GM12878 (cell line): ENCODE data around the gene MARCHF10. TPM values are rescaled to one million over a fixed set of nuclear protein-coding genes. Genes with fewer than 3 reads are reported as not detected.

Experiments
- ATAC-seq: fragments of 200-7000 bp; cut with Tn5 transposase; 3 replicates; pipeline ENCODE4 v1.9.1; 2020; ENCODE audit warnings: mild to moderate bottlenecking, moderate library complexity
- BruUV-seq: library from RNA; stranded (reverse); fragments of 400-500 nt; replicated peaks from 2 replicates; lab custom pipeline; 2021; lab: Mats Ljungman, UMichigan
- CTCF ChIA-PET: fragments of 300-600 bp; sonication (Branson Sonifier 250); formaldehyde crosslinking; extraction: SDS; loops from one replicate; lab custom pipeline; 2021; ENCODE audit warnings: inconsistent platforms; lab: Yijun Ruan, JAX
- POLR2A ChIA-PET: fragments of 350-600 bp; formaldehyde crosslinking; extraction: SDS; loops from one replicate; lab custom pipeline; 2021; ENCODE audit warnings: inconsistent platforms; lab: Charles Lee
- RAD21 ChIA-PET: fragments of 300-600 bp; sonication (Branson Sonifier 250); formaldehyde crosslinking; loops from one replicate; lab custom pipeline; 2023; ENCODE audit warnings: antibody characterized with exemption; ENCODE audit not compliant: unreplicated experiment; lab: Charles Lee
- SMC1A ChIA-PET: fragments of 300-600 bp; sonication (Branson Sonifier 250); formaldehyde crosslinking; loops from one replicate; lab custom pipeline; 2023; ENCODE audit not compliant: unreplicated experiment, uncharacterized antibody; lab: Charles Lee
- DNase-seq: peaks from one replicate; pipeline ENCODE4 v3.0.0-alpha.2; 2011; ENCODE audit warnings: low read depth, low spot score
- FAIRE-seq: peaks from 3 replicates; lab custom pipeline; 2011; peaks lifted over from hg19 to GRCh38; lab: Jason Lieb, UNC
- H2AFZ ChIP-seq: 2 replicates; pipeline ENCODE4 v1.6.0; 2011; ENCODE audit warnings: low read depth, low read length, control low read depth; ENCODE audit not compliant: control insufficient read depth
- H3K27ac ChIP-seq: 2 replicates; pipeline ENCODE4 v1.5.1; 2011; ENCODE audit warnings: control low read depth; ENCODE audit not compliant: control insufficient read depth, insufficient read depth
- H3K27me3 ChIP-seq, 2 experiments: replicated peaks in 1 of 2; 2 replicates each; pipeline versions ENCODE4 v1.6.0 to v1.6.1; 2011; ENCODE audit warnings: low read length in 1 of 2; ENCODE audit not compliant: control insufficient read depth in 2 of 2, insufficient read depth in 2 of 2
- H3K36me3 ChIP-seq, 2 experiments: 2 replicates each; pipeline ENCODE4 v1.5.1; 2011; ENCODE audit warnings: low read length in 1 of 2; ENCODE audit not compliant: control insufficient read depth in 2 of 2, insufficient read depth in 2 of 2
- H3K4me1 ChIP-seq: 2 replicates; pipeline ENCODE4 v1.6.1; 2011; ENCODE audit warnings: mild to moderate bottlenecking, low read length, moderate library complexity, mixed read lengths; ENCODE audit not compliant: control insufficient read depth, insufficient read depth
- H3K4me2 ChIP-seq: 2 replicates; pipeline ENCODE4 v1.6.0; 2011; ENCODE audit warnings: control low read depth; ENCODE audit not compliant: control insufficient read depth, insufficient read depth
- H3K4me3 ChIP-seq: fragments of 200-600 bp; sonication (generic); 2 replicates; pipeline ENCODE4 v1.5.1; 2016
- H3K79me2 ChIP-seq: 2 replicates; pipeline ENCODE4 v1.6.0; 2011; ENCODE audit warnings: low read length; ENCODE audit not compliant: control insufficient read depth, insufficient read depth
- H3K9ac ChIP-seq: 2 replicates; pipeline ENCODE4 v1.8.0; 2011; ENCODE audit warnings: low read length, control low read depth, mixed read lengths; ENCODE audit not compliant: control insufficient read depth, insufficient read depth
- H3K9me3 ChIP-seq: replicated peaks from 3 replicates; pipeline ENCODE4 v1.5.1; 2011; ENCODE audit warnings: mild to moderate bottlenecking, low read length; ENCODE audit not compliant: control insufficient read depth, insufficient read depth
- H4K20me1 ChIP-seq: 2 replicates; pipeline ENCODE4 v1.6.0; 2011; ENCODE audit not compliant: control insufficient read depth, insufficient read depth
- BMI1 ChIP-seq: fragments of 450-650 bp; IDR thresholded peaks from 2 replicates; pipeline ENCODE4 v1.6.1; 2016; ENCODE audit warnings: mild to moderate bottlenecking, moderate library complexity, borderline replicate concordance
- DPF2 ChIP-seq: fragments of 450-650 bp; IDR thresholded peaks from 2 replicates; pipeline ENCODE4 v1.6.1; 2017; ENCODE audit warnings: mild to moderate bottlenecking
- FOXK2 ChIP-seq: fragments of 450-650 bp; IDR thresholded peaks from 2 replicates; pipeline ENCODE4 v1.6.1; 2017; ENCODE audit warnings: mild to moderate bottlenecking, moderate library complexity
- HDAC6 ChIP-seq: fragments of 200-600 bp; sonication (generic); IDR thresholded peaks from one replicate; pipeline ENCODE4 v1.8.0; 2017; ENCODE audit warnings: antibody characterized with exemption; ENCODE audit not compliant: unreplicated experiment
- LARP7 ChIP-seq: fragments of 450-650 bp; IDR thresholded peaks from 2 replicates; pipeline ENCODE4 v1.6.1; 2017; ENCODE audit warnings: mild to moderate bottlenecking
- MEF2A ChIP-seq: IDR thresholded peaks from 2 replicates; pipeline ENCODE4 v1.6.1; 2011; ENCODE audit warnings: low read depth, mild to moderate bottlenecking, low read length, moderate library complexity; ENCODE audit not compliant: insufficient read depth
- MYC ChIP-seq: IDR thresholded peaks from 2 replicates; pipeline ENCODE4 v1.6.1; 2011; ENCODE audit warnings: mild to moderate bottlenecking, low read length, moderate library complexity, inconsistent platforms; ENCODE audit not compliant: insufficient read depth, insufficient replicate concordance, insufficient read length, severe bottlenecking
- ZNF384 ChIP-seq: IDR thresholded peaks from 2 replicates; pipeline ENCODE4 v1.6.1; 2012; ENCODE audit warnings: low read depth, mild to moderate bottlenecking, low read length, improper control_type of control experiment, borderline replicate concordance
- WGBS: methylation state at CpG from one replicate; pipeline ENCODE4 v1.1.6; 2016; ENCODE audit warnings: low lambda C conversion rate; ENCODE audit not compliant: insufficient replicate concordance, insufficient coverage; ENCODE audit errors: missing lambda C conversion rate; 5-methylcytosine and 5-hydroxymethylcytosine counted together
- in situ Hi-C: fragments of 300-500 bp; cut with MboI; formaldehyde crosslinking; loops from 9 replicates; pipeline ENCODE4 v1.14.3; 2018; ENCODE audit warnings: mixed read lengths
- intact Hi-C: fragments of 100-400 bp; cut with micrococcal nuclease; formaldehyde crosslinking; loops from one replicate; pipeline ENCODE4 v1.14.2; 2022; ENCODE audit not compliant: unreplicated experiment
- polyA plus RNA-seq, 11 experiments: library from polyadenylated mRNA; depleted of rRNA in 4 of 11; unstranded in 6 of 11; stranded (reverse) in 5 of 11; fragments of >200 nt; fragmentation: Nextera tagmentation in 4 of 11; fragmentation: Illumina TruSeq in 1 of 11; extraction: Ambion mirVana in 4 of 11; extraction: Trizol in 1 of 11; gene quantifications; 1 replicate in 1 of 11; 2 replicates in 10 of 11; pipeline versions ENCODE4 v1.2.1 to v1.2.3, GENCODE V29; 2011 to 2016; ENCODE audit warnings: inconsistent platforms in 2 of 11, missing spikeins in 2 of 11, low read depth in 1 of 11
- total RNA-seq, 4 experiments: library from RNA; depleted of rRNA in 3 of 4; stranded (reverse); fragments of >200 nt in 3 of 4; fragmentation: Illumina TruSeq in 1 of 4; extraction: Trizol in 1 of 4; gene quantifications; 2 replicates each; pipeline versions ENCODE4 v1.2.1 to v1.2.3, GENCODE V29; 2013 to 2021
- TF ChIP-seq, protein P1 (sequence below): fragments of 450-650 bp; IDR thresholded peaks from 2 replicates; pipeline ENCODE4 v1.6.1; 2017; ENCODE audit warnings: antibody characterized with exemption, mild to moderate bottlenecking, moderate library complexity
- TF ChIP-seq, protein P2 (sequence below): IDR thresholded peaks from 2 replicates; pipeline ENCODE4 v1.6.1; 2011; ENCODE audit warnings: low read depth, mild to moderate bottlenecking, low read length, moderate library complexity, borderline replicate concordance; ENCODE audit errors: extremely low read depth
- TF ChIP-seq, protein P3 (sequence below): fragments of 150-350 bp; IDR thresholded peaks from 2 replicates; pipeline ENCODE4 v1.6.1; 2016; ENCODE audit warnings: low read depth, low read length
- TF ChIP-seq, protein P4 (sequence below): fragments of 450-650 bp; IDR thresholded peaks from 2 replicates; pipeline ENCODE4 v1.6.1; 2014; ENCODE audit warnings: mild to moderate bottlenecking
- TF ChIP-seq, protein P5 (sequence below): IDR thresholded peaks from 2 replicates; pipeline ENCODE4 v1.6.1; 2012; ENCODE audit warnings: low read length, inconsistent platforms

MARCHF10 gene
- total and polyA plus RNA-seq, 10 of the 15 experiments (the other 5 are each of a cell fraction or from before 2014, with no cell fraction given), result 0.11 to 0.24 TPM; not detected in 8

DNA sequence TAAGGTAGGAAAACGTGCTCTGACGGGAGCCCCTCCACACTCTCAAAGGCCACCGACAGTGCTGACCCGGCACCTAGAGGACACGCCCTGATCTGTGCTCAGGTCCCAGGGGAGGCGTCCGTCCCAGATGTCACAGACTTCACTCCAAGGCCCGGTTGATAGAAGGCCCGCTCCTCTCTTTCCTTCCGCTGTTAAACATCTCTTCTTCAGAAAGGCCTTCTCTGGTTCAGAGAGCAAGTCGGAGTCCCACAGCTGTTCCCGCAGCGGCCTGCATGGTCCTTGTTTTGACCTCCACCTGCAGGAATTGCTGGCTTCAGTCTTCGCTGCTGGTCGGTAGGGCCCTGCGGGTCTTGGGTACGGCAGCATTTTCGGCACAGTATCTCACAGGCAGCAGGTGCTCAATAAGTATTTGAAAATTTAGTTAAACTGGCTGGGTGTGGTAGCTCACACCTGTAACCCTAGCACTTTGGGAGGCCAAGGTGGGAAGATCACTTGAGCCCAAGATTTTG is 92.2 kb downstream of the MARCHF10 start (continued):
- TF ChIP-seq, protein P1, sequence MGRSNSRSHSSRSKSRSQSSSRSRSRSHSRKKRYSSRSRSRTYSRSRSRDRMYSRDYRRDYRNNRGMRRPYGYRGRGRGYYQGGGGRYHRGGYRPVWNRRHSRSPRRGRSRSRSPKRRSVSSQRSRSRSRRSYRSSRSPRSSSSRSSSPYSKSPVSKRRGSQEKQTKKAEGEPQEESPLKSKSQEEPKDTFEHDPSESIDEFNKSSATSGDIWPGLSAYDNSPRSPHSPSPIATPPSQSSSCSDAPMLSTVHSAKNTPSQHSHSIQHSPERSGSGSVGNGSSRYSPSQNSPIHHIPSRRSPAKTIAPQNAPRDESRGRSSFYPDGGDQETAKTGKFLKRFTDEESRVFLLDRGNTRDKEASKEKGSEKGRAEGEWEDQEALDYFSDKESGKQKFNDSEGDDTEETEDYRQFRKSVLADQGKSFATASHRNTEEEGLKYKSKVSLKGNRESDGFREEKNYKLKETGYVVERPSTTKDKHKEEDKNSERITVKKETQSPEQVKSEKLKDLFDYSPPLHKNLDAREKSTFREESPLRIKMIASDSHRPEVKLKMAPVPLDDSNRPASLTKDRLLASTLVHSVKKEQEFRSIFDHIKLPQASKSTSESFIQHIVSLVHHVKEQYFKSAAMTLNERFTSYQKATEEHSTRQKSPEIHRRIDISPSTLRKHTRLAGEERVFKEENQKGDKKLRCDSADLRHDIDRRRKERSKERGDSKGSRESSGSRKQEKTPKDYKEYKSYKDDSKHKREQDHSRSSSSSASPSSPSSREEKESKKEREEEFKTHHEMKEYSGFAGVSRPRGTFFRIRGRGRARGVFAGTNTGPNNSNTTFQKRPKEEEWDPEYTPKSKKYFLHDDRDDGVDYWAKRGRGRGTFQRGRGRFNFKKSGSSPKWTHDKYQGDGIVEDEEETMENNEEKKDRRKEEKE, result no peak
- TF ChIP-seq, protein P2, sequence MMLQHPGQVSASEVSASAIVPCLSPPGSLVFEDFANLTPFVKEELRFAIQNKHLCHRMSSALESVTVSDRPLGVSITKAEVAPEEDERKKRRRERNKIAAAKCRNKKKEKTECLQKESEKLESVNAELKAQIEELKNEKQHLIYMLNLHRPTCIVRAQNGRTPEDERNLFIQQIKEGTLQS, result no peak
- no peak for TF ChIP-seq MYC
- no peak for TF ChIP-seq LARP7
- no peak for TF ChIP-seq DPF2

DNA sequence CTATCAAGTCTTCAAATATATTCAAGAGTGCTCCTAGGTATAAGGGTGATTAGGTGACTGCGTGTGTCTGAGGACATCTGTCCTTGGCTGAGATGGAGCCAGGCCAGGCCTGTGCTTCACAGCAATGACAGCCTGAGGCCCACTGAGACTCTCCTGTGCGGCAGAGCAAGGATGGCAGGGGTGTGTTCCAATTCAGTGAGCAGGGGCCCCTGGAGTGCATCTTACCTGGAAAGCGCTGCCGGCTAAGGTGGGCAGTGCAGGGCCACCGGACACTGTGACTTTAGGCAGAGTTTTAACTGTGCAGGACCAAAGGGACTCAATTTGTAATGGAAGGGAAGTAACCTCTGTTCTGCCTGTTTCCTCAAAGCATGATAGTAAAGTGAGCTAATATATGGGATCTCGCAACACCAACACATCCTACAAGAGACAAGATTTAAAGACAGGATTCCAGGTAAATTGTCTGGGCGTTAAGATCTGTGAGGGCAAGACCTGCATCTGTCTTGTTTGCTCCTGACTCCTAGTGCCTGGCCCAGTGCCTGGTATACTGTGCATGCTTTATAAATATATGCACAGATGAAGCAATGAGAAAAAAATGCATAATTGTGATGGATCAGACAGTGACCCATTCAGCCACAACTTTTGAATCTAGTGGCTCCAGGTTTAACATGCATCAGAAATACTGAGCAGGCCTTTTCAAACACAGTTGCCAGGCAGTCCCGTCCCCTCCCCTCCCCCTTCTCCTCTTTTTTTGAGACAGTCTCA is 93.9 kb downstream of the MARCHF10 start:
- SMC1A ChIA-PET, result no interaction called here
- intact Hi-C loops, result no loop called here
- TF ChIP-seq ZNF384, result no peak
- TF ChIP-seq FOXK2, result no peak
- no peak for TF ChIP-seq BMI1
- TF ChIP-seq, protein P3, sequence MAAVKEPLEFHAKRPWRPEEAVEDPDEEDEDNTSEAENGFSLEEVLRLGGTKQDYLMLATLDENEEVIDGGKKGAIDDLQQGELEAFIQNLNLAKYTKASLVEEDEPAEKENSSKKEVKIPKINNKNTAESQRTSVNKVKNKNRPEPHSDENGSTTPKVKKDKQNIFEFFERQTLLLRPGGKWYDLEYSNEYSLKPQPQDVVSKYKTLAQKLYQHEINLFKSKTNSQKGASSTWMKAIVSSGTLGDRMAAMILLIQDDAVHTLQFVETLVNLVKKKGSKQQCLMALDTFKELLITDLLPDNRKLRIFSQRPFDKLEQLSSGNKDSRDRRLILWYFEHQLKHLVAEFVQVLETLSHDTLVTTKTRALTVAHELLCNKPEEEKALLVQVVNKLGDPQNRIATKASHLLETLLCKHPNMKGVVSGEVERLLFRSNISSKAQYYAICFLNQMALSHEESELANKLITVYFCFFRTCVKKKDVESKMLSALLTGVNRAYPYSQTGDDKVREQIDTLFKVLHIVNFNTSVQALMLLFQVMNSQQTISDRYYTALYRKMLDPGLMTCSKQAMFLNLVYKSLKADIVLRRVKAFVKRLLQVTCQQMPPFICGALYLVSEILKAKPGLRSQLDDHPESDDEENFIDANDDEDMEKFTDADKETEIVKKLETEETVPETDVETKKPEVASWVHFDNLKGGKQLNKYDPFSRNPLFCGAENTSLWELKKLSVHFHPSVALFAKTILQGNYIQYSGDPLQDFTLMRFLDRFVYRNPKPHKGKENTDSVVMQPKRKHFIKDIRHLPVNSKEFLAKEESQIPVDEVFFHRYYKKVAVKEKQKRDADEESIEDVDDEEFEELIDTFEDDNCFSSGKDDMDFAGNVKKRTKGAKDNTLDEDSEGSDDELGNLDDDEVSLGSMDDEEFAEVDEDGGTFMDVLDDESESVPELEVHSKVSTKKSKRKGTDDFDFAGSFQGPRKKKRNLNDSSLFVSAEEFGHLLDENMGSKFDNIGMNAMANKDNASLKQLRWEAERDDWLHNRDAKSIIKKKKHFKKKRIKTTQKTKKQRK, result no peak
- TF ChIP-seq, protein P4, sequence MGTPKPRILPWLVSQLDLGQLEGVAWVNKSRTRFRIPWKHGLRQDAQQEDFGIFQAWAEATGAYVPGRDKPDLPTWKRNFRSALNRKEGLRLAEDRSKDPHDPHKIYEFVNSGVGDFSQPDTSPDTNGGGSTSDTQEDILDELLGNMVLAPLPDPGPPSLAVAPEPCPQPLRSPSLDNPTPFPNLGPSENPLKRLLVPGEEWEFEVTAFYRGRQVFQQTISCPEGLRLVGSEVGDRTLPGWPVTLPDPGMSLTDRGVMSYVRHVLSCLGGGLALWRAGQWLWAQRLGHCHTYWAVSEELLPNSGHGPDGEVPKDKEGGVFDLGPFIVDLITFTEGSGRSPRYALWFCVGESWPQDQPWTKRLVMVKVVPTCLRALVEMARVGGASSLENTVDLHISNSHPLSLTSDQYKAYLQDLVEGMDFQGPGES, result no peak
- TF ChIP-seq, protein P5, sequence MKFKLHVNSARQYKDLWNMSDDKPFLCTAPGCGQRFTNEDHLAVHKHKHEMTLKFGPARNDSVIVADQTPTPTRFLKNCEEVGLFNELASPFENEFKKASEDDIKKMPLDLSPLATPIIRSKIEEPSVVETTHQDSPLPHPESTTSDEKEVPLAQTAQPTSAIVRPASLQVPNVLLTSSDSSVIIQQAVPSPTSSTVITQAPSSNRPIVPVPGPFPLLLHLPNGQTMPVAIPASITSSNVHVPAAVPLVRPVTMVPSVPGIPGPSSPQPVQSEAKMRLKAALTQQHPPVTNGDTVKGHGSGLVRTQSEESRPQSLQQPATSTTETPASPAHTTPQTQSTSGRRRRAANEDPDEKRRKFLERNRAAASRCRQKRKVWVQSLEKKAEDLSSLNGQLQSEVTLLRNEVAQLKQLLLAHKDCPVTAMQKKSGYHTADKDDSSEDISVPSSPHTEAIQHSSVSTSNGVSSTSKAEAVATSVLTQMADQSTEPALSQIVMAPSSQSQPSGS, result no peak
- TF ChIP-seq MEF2A, result no peak
- TF ChIP-seq HDAC6, result no peak

More for the DNA sequence above, 93.9 kb downstream of the MARCHF10 start:
- FAIRE-seq (no peak), ATAC-seq (no peak), DNase-seq (no peak)
- no peak overlapping the region for H2AFZ ChIP-seq
- no peaks in the 10 kb centered on the region for H3K36me3 ChIP-seq
- no peak overlapping the region for H3K27ac ChIP-seq
- POLR2A ChIA-PET, result no interaction called here
- no peak overlapping the region for H3K9ac ChIP-seq
- CTCF ChIA-PET, result no interaction called here
- H3K9me3 ChIP-seq, result no peaks in the 10 kb centered on the region; the same call in 2 of the 3 replicates
- no peaks in the 10 kb centered on the region for H3K27me3 ChIP-seq
- H3K4me1 ChIP-seq, result no peaks in the 10 kb centered on the region
- in situ Hi-C loops, result loop anchor here (5.0 kb wide), 1 partner anchor 258 kb away; no protein-coding TSS in a partner anchor
- no peaks in the 10 kb centered on the region for H3K79me2 ChIP-seq
- no TSS peak for BruUV-seq
- no peak overlapping the region for H3K4me2 ChIP-seq
- H3K4me3 ChIP-seq, result no peak overlapping the region
- RAD21 ChIA-PET, result no interaction called here
- no peaks in the 10 kb centered on the region for H4K20me1 ChIP-seq
- WGBS, result 71% methylated on average over 8 of the region's 8 CpGs
